PFSK-1 (cell line): Measurements from ENCODE around the gene HSD17B11.

Source experiments
- POLR2AphosphoS5 ChIP-seq: IDR thresholded peaks from 2 replicates; pipeline ENCODE4 v1.6.1; 2012; ENCODE audit warnings: low read depth, mild to moderate bottlenecking, control low read depth, low read length, moderate library complexity
- SIN3A ChIP-seq: IDR thresholded peaks from 2 replicates; pipeline ENCODE4 v1.6.1; 2012; ENCODE audit warnings: mild to moderate bottlenecking, low read length, moderate library complexity, borderline replicate concordance; ENCODE audit not compliant: insufficient read depth
- TAF1 ChIP-seq: IDR thresholded peaks from 2 replicates; pipeline ENCODE4 v1.6.1; 2012; ENCODE audit warnings: low read length, control low read depth, borderline replicate concordance; ENCODE audit not compliant: insufficient read depth
- TF ChIP-seq, protein P1 (sequence below), 2 experiments: IDR thresholded peaks; 2 replicates each; pipeline versions ENCODE4 v1.6.1 to v1.8.0; 2011 to 2012; ENCODE audit warnings: low read depth in 2 of 2, low read length in 2 of 2, control low read depth in 1 of 2, inconsistent platforms in 1 of 2, mild to moderate bottlenecking in 1 of 2, moderate library complexity in 1 of 2; ENCODE audit not compliant: insufficient read depth in 1 of 2

DNA sequence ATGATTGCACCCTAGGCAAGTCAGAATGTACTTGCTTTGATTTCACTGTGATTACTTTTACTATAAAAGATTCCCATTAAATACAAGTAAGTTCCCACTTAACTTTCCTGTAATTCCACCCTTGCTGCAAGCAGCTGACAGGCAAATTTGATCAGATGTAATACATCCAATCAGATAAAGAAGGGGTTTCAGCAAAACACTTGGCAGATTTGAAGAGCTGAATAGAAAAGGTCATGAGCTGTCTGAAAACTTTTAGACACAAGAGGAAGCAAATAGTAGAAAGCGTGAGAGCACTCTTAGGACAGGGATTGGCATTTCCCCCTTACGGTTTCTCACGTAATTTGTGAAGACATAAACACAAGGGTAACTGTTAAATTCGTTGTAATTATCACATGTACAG, 91.1 kb downstream of the HSD17B11 start:
- TF ChIP-seq TAF1 = no peak
- no peak for TF ChIP-seq POLR2AphosphoS5
- TF ChIP-seq, protein P1, sequence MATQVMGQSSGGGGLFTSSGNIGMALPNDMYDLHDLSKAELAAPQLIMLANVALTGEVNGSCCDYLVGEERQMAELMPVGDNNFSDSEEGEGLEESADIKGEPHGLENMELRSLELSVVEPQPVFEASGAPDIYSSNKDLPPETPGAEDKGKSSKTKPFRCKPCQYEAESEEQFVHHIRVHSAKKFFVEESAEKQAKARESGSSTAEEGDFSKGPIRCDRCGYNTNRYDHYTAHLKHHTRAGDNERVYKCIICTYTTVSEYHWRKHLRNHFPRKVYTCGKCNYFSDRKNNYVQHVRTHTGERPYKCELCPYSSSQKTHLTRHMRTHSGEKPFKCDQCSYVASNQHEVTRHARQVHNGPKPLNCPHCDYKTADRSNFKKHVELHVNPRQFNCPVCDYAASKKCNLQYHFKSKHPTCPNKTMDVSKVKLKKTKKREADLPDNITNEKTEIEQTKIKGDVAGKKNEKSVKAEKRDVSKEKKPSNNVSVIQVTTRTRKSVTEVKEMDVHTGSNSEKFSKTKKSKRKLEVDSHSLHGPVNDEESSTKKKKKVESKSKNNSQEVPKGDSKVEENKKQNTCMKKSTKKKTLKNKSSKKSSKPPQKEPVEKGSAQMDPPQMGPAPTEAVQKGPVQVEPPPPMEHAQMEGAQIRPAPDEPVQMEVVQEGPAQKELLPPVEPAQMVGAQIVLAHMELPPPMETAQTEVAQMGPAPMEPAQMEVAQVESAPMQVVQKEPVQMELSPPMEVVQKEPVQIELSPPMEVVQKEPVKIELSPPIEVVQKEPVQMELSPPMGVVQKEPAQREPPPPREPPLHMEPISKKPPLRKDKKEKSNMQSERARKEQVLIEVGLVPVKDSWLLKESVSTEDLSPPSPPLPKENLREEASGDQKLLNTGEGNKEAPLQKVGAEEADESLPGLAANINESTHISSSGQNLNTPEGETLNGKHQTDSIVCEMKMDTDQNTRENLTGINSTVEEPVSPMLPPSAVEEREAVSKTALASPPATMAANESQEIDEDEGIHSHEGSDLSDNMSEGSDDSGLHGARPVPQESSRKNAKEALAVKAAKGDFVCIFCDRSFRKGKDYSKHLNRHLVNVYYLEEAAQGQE (IDR thresholded peaks at IDR 0.05; ENCODE audit: insufficient read depth in 1 of 2, low read depth in 2 of 2, low read length in 2 of 2) = no peak
- TF ChIP-seq SIN3A = no peak
